Measurements from ENCODE around the gene CRLF2.
"Not testable (repeated sequence)": the region's sequence is repeated elsewhere in the genome, so short reads cannot be mapped to it uniquely, and the experiment has no call there.

Gene CRLF2

GRCh38 chrX:1239681-1240142, 27.3 kb upstream of the CRLF2 start:
- Histone ChIP-seq H3K4me1 (ENCODE audit: control insufficient read depth, insufficient read depth, low read length) (no peaks in the 10 kb centered on the region), H3K27me3 (ENCODE audit: control insufficient read depth in 1 of 2, insufficient read depth in 2 of 2, low read length in 2 of 2) (no peaks in the 10 kb centered on the region), H3K9ac (ENCODE audit: low read length in 2 of 2) (no peak overlapping the region), H3K9me3 (ENCODE audit: control insufficient read depth in 2 of 2, low read length in 2 of 2) (no peaks in the 10 kb centered on the region), H3K36me3 (ENCODE audit: control insufficient read depth in 2 of 2, insufficient read depth in 2 of 2, low read length in 2 of 2) (no peaks in the 10 kb centered on the region), H3K4me3 (ENCODE audit: low read length in 2 of 2) (no peak overlapping the region), H3K27ac (ENCODE audit: low read length) (no peak overlapping the region)

GRCh38 chrX:1231850-1232465, 19.5 kb upstream of the CRLF2 start:
- Histone ChIP-seq H3K4me3 (ENCODE audit: low read length in 2 of 2) (no peak overlapping the region), H3K9me3 (ENCODE audit: control insufficient read depth in 2 of 2, low read length in 2 of 2) (no peaks in the 10 kb centered on the region), H3K4me1 (ENCODE audit: control insufficient read depth, insufficient read depth, low read length) (no peaks in the 10 kb centered on the region), H3K27ac (ENCODE audit: low read length) (no peak overlapping the region), H3K36me3 (ENCODE audit: control insufficient read depth in 2 of 2, insufficient read depth in 2 of 2, low read length in 2 of 2) (no peaks in the 10 kb centered on the region), H3K27me3 (ENCODE audit: control insufficient read depth in 1 of 2, insufficient read depth in 2 of 2, low read length in 2 of 2) (no peaks in the 10 kb centered on the region), H3K9ac (ENCODE audit: low read length in 2 of 2) (no peak overlapping the region)

- not testable (repeated sequence) for H3K4me1 ChIP-seq (ENCODE audit: control insufficient read depth, insufficient read depth, low read length); H3K9me3 ChIP-seq (ENCODE audit: control insufficient read depth in 2 of 2, low read length in 2 of 2); H3K9ac ChIP-seq (ENCODE audit: low read length in 2 of 2); H3K4me3 ChIP-seq (ENCODE audit: low read length in 2 of 2); H3K27me3 ChIP-seq (ENCODE audit: control insufficient read depth in 1 of 2, insufficient read depth in 2 of 2, low read length in 2 of 2); H3K27ac ChIP-seq (ENCODE audit: low read length); H3K36me3 ChIP-seq (ENCODE audit: control insufficient read depth in 2 of 2, insufficient read depth in 2 of 2, low read length in 2 of 2)
These were observed 15.7 kb upstream of the CRLF2 start for GRCh38 chrX:1228101-1228500.

- no peaks in the 10 kb centered on the region for H3K4me1 ChIP-seq (ENCODE audit: control insufficient read depth, insufficient read depth, low read length)
- H3K4me3 ChIP-seq (ENCODE audit: low read length in 2 of 2): no peak overlapping the region
- H3K27ac ChIP-seq (ENCODE audit: low read length): no peak overlapping the region
- H3K9ac ChIP-seq (ENCODE audit: low read length in 2 of 2): no peak overlapping the region
- peaks cover 0 to 13% of the 10 kb centered on the region in 2 donors for H3K9me3 ChIP-seq (ENCODE audit: control insufficient read depth in 2 of 2, low read length in 2 of 2)
- H3K36me3 ChIP-seq (ENCODE audit: control insufficient read depth in 2 of 2, insufficient read depth in 2 of 2, low read length in 2 of 2): no peaks in the 10 kb centered on the region
- no peaks in the 10 kb centered on the region for H3K27me3 ChIP-seq (ENCODE audit: control insufficient read depth in 1 of 2, insufficient read depth in 2 of 2, low read length in 2 of 2)
These were observed 13.8 kb upstream of the CRLF2 start for GRCh38 chrX:1226249-1226648.

GRCh38 chrX:1224954-1225353, 12.5 kb upstream of the CRLF2 start:
- no peak overlapping the region for H3K4me3 ChIP-seq (ENCODE audit: low read length in 2 of 2)
- H3K27ac ChIP-seq (ENCODE audit: low read length): no peak overlapping the region
- no peaks in the 10 kb centered on the region for H3K4me1 ChIP-seq (ENCODE audit: control insufficient read depth, insufficient read depth, low read length)
- H3K9ac ChIP-seq (ENCODE audit: low read length in 2 of 2): no peak overlapping the region
- no peaks in the 10 kb centered on the region for H3K27me3 ChIP-seq (ENCODE audit: control insufficient read depth in 1 of 2, insufficient read depth in 2 of 2, low read length in 2 of 2)
- peaks cover 0 to 13% of the 10 kb centered on the region in 2 donors for H3K9me3 ChIP-seq (ENCODE audit: control insufficient read depth in 2 of 2, low read length in 2 of 2)
- no peaks in the 10 kb centered on the region for H3K36me3 ChIP-seq (ENCODE audit: control insufficient read depth in 2 of 2, insufficient read depth in 2 of 2, low read length in 2 of 2)

GRCh38 chrX:1223242-1223600, 10.8 kb upstream of the CRLF2 start:
- H3K27ac ChIP-seq (ENCODE audit: low read length): no peak overlapping the region
- H3K36me3 ChIP-seq (ENCODE audit: control insufficient read depth in 2 of 2, insufficient read depth in 2 of 2, low read length in 2 of 2): no peaks in the 10 kb centered on the region
- H3K9me3 ChIP-seq (ENCODE audit: control insufficient read depth in 2 of 2, low read length in 2 of 2): peaks cover 0 to 13% of the 10 kb centered on the region in 2 donors
- no peak overlapping the region for H3K9ac ChIP-seq (ENCODE audit: low read length in 2 of 2)
- H3K4me1 ChIP-seq (ENCODE audit: control insufficient read depth, insufficient read depth, low read length): no peaks in the 10 kb centered on the region
- no peaks in the 10 kb centered on the region for H3K27me3 ChIP-seq (ENCODE audit: control insufficient read depth in 1 of 2, insufficient read depth in 2 of 2, low read length in 2 of 2)
- H3K4me3 ChIP-seq (ENCODE audit: low read length in 2 of 2): no peak overlapping the region

- Histone ChIP-seq H3K27me3 (ENCODE audit: control insufficient read depth in 1 of 2, insufficient read depth in 2 of 2, low read length in 2 of 2) (no peaks in the 10 kb centered on the region), H3K4me1 (ENCODE audit: control insufficient read depth, insufficient read depth, low read length) (no peaks in the 10 kb centered on the region), H3K9me3 (ENCODE audit: control insufficient read depth in 2 of 2, low read length in 2 of 2) (peaks cover 0 to 13% of the 10 kb centered on the region in 2 donors), H3K36me3 (ENCODE audit: control insufficient read depth in 2 of 2, insufficient read depth in 2 of 2, low read length in 2 of 2) (no peaks in the 10 kb centered on the region), H3K4me3 (ENCODE audit: low read length in 2 of 2) (no peak overlapping the region), H3K9ac (ENCODE audit: low read length in 2 of 2) (no peak overlapping the region), H3K27ac (ENCODE audit: low read length) (no peak overlapping the region)
These were observed 10.2 kb upstream of the CRLF2 start for GRCh38 chrX:1222531-1223241.

GRCh38 chrX:1221296-1221845, 8.9 kb upstream of the CRLF2 start:
- H3K4me3 ChIP-seq (ENCODE audit: low read length in 2 of 2): no peak overlapping the region
- no peaks in the 10 kb centered on the region for H3K36me3 ChIP-seq (ENCODE audit: control insufficient read depth in 2 of 2, insufficient read depth in 2 of 2, low read length in 2 of 2)
- H3K9ac ChIP-seq (ENCODE audit: low read length in 2 of 2): no peak overlapping the region
- peaks cover 0 to 13% of the 10 kb centered on the region in 2 donors for H3K9me3 ChIP-seq (ENCODE audit: control insufficient read depth in 2 of 2, low read length in 2 of 2)
- no peak overlapping the region for H3K27ac ChIP-seq (ENCODE audit: low read length)
- H3K27me3 ChIP-seq (ENCODE audit: control insufficient read depth in 1 of 2, insufficient read depth in 2 of 2, low read length in 2 of 2): no peaks in the 10 kb centered on the region
- H3K4me1 ChIP-seq (ENCODE audit: control insufficient read depth, insufficient read depth, low read length): no peaks in the 10 kb centered on the region

- Histone ChIP-seq H3K36me3 (ENCODE audit: control insufficient read depth in 2 of 2, insufficient read depth in 2 of 2, low read length in 2 of 2) (no peaks in the 10 kb centered on the region), H3K9me3 (ENCODE audit: control insufficient read depth in 2 of 2, low read length in 2 of 2) (peaks cover 0 to 6% of the 10 kb centered on the region in 2 donors), H3K27ac (ENCODE audit: low read length) (no peak overlapping the region), H3K4me1 (ENCODE audit: control insufficient read depth, insufficient read depth, low read length) (no peaks in the 10 kb centered on the region), H3K4me3 (ENCODE audit: low read length in 2 of 2) (no peak overlapping the region), H3K9ac (ENCODE audit: low read length in 2 of 2) (no peak overlapping the region), H3K27me3 (ENCODE audit: control insufficient read depth in 1 of 2, insufficient read depth in 2 of 2, low read length in 2 of 2) (no peaks in the 10 kb centered on the region)
These were observed 5.8 kb upstream of the CRLF2 start for GRCh38 chrX:1218286-1218685.

- H3K27me3 ChIP-seq (ENCODE audit: control insufficient read depth in 1 of 2, insufficient read depth in 2 of 2, low read length in 2 of 2): no peaks in the 10 kb centered on the region
- H3K9ac ChIP-seq (ENCODE audit: low read length in 2 of 2): no peak overlapping the region
- no peaks in the 10 kb centered on the region for H3K4me1 ChIP-seq (ENCODE audit: control insufficient read depth, insufficient read depth, low read length)
- no peaks in the 10 kb centered on the region for H3K9me3 ChIP-seq (ENCODE audit: control insufficient read depth in 2 of 2, low read length in 2 of 2)
- no peak overlapping the region for H3K27ac ChIP-seq (ENCODE audit: low read length)
- H3K36me3 ChIP-seq (ENCODE audit: control insufficient read depth in 2 of 2, insufficient read depth in 2 of 2, low read length in 2 of 2): no peaks in the 10 kb centered on the region
- no peak overlapping the region for H3K4me3 ChIP-seq (ENCODE audit: low read length in 2 of 2)
These were observed 2.8 kb upstream of the CRLF2 start for GRCh38 chrX:1215123-1215823.

Measured in stomach smooth muscle (tissue), 2 donors.